CD14-positive monocyte (primary cell): Measurements from ENCODE around the gene PAX7. TPM values are rescaled to one million over a fixed set of nuclear protein-coding genes. Genes with fewer than 3 reads are reported as not detected.
A peak's percentile ranks its signal among the peaks of the same experiment; 100 is the strongest.

Experiments used
- DNase-seq, 3 donors: peaks; one replicate each; pipeline ENCODE4 v3.0.0-alpha.2; 2011 to 2022
- H2AFZ ChIP-seq: 2 replicates; pipeline ENCODE4 v1.6.0; 2012; ENCODE audit warnings: mild to moderate bottlenecking, low read depth, low read length, inconsistent platforms; ENCODE audit not compliant: insufficient read depth, poor library complexity, severe bottlenecking
- H3K27ac ChIP-seq, 2 donors: 1 replicate in 1 of 2; 2 replicates in 1 of 2; pipeline ENCODE4 v1.5.1; 2012 to 2013; ENCODE audit warnings: low read length in 2 of 2, control low read depth in 1 of 2, inconsistent platforms in 1 of 2, low read depth in 1 of 2, mild to moderate bottlenecking in 1 of 2
- H3K27me3 ChIP-seq, 2 donors: one replicate each; pipeline versions ENCODE4 v1.6.0 to v1.6.1; 2011 to 2013; ENCODE audit warnings: low read length in 2 of 2; ENCODE audit not compliant: control insufficient read depth in 2 of 2, insufficient read depth in 2 of 2
- H3K36me3 ChIP-seq, 2 donors: replicated peaks in 1 of 2; 1 replicate in 1 of 2; 2 replicates in 1 of 2; pipeline versions ENCODE4 v1.5.1 to v1.6.1; 2012 to 2013; ENCODE audit warnings: low read length in 2 of 2, control low read depth in 1 of 2, inconsistent platforms in 1 of 2, mild to moderate bottlenecking in 1 of 2; ENCODE audit not compliant: insufficient read depth in 2 of 2, control insufficient read depth in 1 of 2
- H3K4me1 ChIP-seq, 2 donors: 1 replicate in 1 of 2; 2 replicates in 1 of 2; pipeline versions ENCODE4 v1.5.1 to v1.6.1; 2012 to 2013; ENCODE audit warnings: low read length in 2 of 2, control low read depth in 1 of 2, inconsistent platforms in 1 of 2, mild to moderate bottlenecking in 1 of 2, moderate library complexity in 1 of 2; ENCODE audit not compliant: insufficient read depth in 2 of 2, control insufficient read depth in 1 of 2
- H3K4me2 ChIP-seq: replicated peaks from 2 replicates; pipeline ENCODE3; 2012; ENCODE audit warnings: low read length, moderate library complexity, mild to moderate bottlenecking; ENCODE audit not compliant: poor library complexity, severe bottlenecking; ENCODE audit errors: extremely low read depth
- H3K4me3 ChIP-seq, 3 experiments: fragments of 200-600 bp in 1 of 3; sonication (generic) in 1 of 3; replicated peaks in 1 of 3; 1 replicate in 2 of 3; 2 replicates in 1 of 3; pipeline ENCODE4 v1.5.1; 2011 to 2013; ENCODE audit warnings: low read length in 3 of 3, mild to moderate bottlenecking in 3 of 3, control low read depth in 2 of 3, low read depth in 2 of 3, inconsistent platforms in 1 of 3, moderate library complexity in 1 of 3
- H3K79me2 ChIP-seq: 2 replicates; pipeline ENCODE4 v1.6.0; 2012; ENCODE audit warnings: mild to moderate bottlenecking, control low read depth, inconsistent platforms, low read length, moderate library complexity; ENCODE audit not compliant: insufficient read depth
- H3K9ac ChIP-seq: 2 replicates; pipeline ENCODE4 v1.6.0; 2017; ENCODE audit warnings: low read length, mild to moderate bottlenecking; ENCODE audit not compliant: insufficient read depth, poor library complexity, severe bottlenecking
- H3K9me3 ChIP-seq, 2 donors: replicated peaks in 1 of 2; 1 replicate in 1 of 2; 2 replicates in 1 of 2; pipeline versions ENCODE4 v1.5.1 to v1.6.1; 2012 to 2013; ENCODE audit warnings: low read length in 2 of 2, control low read depth in 1 of 2; ENCODE audit not compliant: control insufficient read depth in 1 of 2, insufficient read depth in 1 of 2
- H4K20me1 ChIP-seq: 2 replicates; pipeline ENCODE4 v1.6.0; 2012; ENCODE audit warnings: mild to moderate bottlenecking, low read length, control low read depth, moderate library complexity; ENCODE audit not compliant: insufficient read depth
- H3K27ac Mint-ChIP-seq, 7 donors: one replicate each; pipeline ENCODE4 v1.8.0; 2020; ENCODE audit warnings: mild to moderate bottlenecking in 7 of 7, mixed read lengths in 7 of 7, moderate library complexity in 6 of 7, inconsistent platforms in 2 of 7
- H3K27me3 Mint-ChIP-seq, 3 donors: one replicate each; pipeline ENCODE4 v1.8.0; 2021 to 2022; ENCODE audit warnings: low read depth in 3 of 3, mild to moderate bottlenecking in 3 of 3, mixed read lengths in 3 of 3, moderate library complexity in 3 of 3, inconsistent platforms in 1 of 3
- H3K36me3 Mint-ChIP-seq, 2 donors: one replicate each; pipeline ENCODE4 v1.8.0; 2020; ENCODE audit warnings: mixed read lengths in 2 of 2, inconsistent platforms in 1 of 2, mild to moderate bottlenecking in 1 of 2
- H3K4me1 Mint-ChIP-seq: one replicate; pipeline ENCODE4 v1.8.0; 2020; ENCODE audit warnings: mild to moderate bottlenecking, mixed read lengths
- H3K4me3 Mint-ChIP-seq, 2 donors: one replicate each; pipeline ENCODE4 v1.8.0; 2020; ENCODE audit warnings: mild to moderate bottlenecking in 2 of 2, mixed read lengths in 2 of 2, moderate library complexity in 1 of 2
- H3K9me3 Mint-ChIP-seq, 7 donors: one replicate each; pipeline ENCODE4 v1.8.0; 2020 to 2022; ENCODE audit warnings: mixed read lengths in 7 of 7, mild to moderate bottlenecking in 6 of 7, moderate library complexity in 6 of 7, inconsistent platforms in 2 of 7
- WGBS: methylation state at CpG from one replicate; pipeline ENCODE4 v1.1.5; 2013; ENCODE audit warnings: missing lambda C conversion rate; ENCODE audit not compliant: insufficient coverage; 5-methylcytosine and 5-hydroxymethylcytosine counted together
- intact Hi-C, 2 donors: fragments of 100-400 bp; cut with micrococcal nuclease; formaldehyde crosslinking; loops; one replicate each; pipeline versions ENCODE4 v1.15.0 to v1.15.1; 2023
- polyA plus RNA-seq, 3 donors: library from polyadenylated mRNA; depleted of rRNA in 1 of 3; unstranded in 2 of 3; stranded (reverse) in 1 of 3; fragments of 300-500 nt in 2 of 3; fragments of >200 nt in 1 of 3; fragmentation: Illumina TruSeq in 2 of 3; gene quantifications; 1 replicate in 2 of 3; 2 replicates in 1 of 3; pipeline ENCODE4 v1.2.3, GENCODE V29; 2012 to 2021
- TF ChIP-seq, protein P1 (sequence below): fragments of 200-600 bp; IDR thresholded peaks from one replicate; pipeline ENCODE4 v1.8.0; 2022; ENCODE audit warnings: antibody characterized with exemption, mild to moderate bottlenecking

Gene PAX7
- polyA plus RNA-seq, 3 donors: not detected

DNA sequence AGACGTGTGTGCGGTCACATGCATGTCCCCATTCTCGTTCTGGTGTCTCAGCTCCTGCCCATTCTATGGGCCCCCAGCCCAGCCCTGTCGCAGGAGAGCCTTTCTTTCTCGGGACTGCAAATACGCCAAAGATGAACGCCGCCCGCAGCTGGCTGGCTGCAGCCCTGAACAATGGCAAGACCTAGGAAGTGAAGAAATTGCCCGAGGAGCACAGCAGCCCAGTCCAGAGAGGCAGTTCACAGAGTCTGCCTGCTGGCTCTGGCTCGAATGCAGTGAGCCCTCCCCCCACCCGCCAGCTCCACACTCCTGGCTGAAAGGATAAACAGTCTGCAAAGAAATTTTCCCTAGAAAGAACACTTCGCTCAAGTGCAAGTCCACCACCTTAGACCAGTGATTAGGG lies 23.3 kb downstream of the PAX7 start:
- TF ChIP-seq, protein P1, sequence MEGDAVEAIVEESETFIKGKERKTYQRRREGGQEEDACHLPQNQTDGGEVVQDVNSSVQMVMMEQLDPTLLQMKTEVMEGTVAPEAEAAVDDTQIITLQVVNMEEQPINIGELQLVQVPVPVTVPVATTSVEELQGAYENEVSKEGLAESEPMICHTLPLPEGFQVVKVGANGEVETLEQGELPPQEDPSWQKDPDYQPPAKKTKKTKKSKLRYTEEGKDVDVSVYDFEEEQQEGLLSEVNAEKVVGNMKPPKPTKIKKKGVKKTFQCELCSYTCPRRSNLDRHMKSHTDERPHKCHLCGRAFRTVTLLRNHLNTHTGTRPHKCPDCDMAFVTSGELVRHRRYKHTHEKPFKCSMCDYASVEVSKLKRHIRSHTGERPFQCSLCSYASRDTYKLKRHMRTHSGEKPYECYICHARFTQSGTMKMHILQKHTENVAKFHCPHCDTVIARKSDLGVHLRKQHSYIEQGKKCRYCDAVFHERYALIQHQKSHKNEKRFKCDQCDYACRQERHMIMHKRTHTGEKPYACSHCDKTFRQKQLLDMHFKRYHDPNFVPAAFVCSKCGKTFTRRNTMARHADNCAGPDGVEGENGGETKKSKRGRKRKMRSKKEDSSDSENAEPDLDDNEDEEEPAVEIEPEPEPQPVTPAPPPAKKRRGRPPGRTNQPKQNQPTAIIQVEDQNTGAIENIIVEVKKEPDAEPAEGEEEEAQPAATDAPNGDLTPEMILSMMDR: no peak
- H3K9ac ChIP-seq: no peak overlapping the region
- no peak overlapping the region for H2AFZ ChIP-seq
- peaks cover 3% of the 10 kb centered on the region for H3K4me1 Mint-ChIP-seq
- no peak overlapping the region for H3K27ac ChIP-seq
- H3K4me2 ChIP-seq: no peak overlapping the region
- no peaks in the 10 kb centered on the region for H3K4me1 ChIP-seq
- no peaks in the 10 kb centered on the region for H3K36me3 ChIP-seq
- intact Hi-C loops: no loop called here
- H3K9me3 Mint-ChIP-seq: peaks cover 0 to 3% (median 0%) of the 10 kb centered on the region in 7 donors
- H3K4me3 Mint-ChIP-seq: peak overlapping the region in 1 of 2 donors; percentile 71
- no peaks in the 10 kb centered on the region for H3K79me2 ChIP-seq
- H3K4me3 ChIP-seq: no peak overlapping the region
- peaks cover 74 to 91% (median 90%) of the 10 kb centered on the region in 3 donors for H3K27me3 Mint-ChIP-seq
- peaks cover 47 to 86% of the 10 kb centered on the region in 2 donors for H3K27me3 ChIP-seq
- peaks cover 0 to 5% of the 10 kb centered on the region in 2 donors for H3K9me3 ChIP-seq
- no peak overlapping the region for H3K27ac Mint-ChIP-seq
- 26% methylated on average over 10 of the region's 13 CpGs for WGBS
- H3K36me3 Mint-ChIP-seq: no peaks in the 10 kb centered on the region
- no peak for DNase-seq
- no peaks in the 10 kb centered on the region for H4K20me1 ChIP-seq

DNA sequence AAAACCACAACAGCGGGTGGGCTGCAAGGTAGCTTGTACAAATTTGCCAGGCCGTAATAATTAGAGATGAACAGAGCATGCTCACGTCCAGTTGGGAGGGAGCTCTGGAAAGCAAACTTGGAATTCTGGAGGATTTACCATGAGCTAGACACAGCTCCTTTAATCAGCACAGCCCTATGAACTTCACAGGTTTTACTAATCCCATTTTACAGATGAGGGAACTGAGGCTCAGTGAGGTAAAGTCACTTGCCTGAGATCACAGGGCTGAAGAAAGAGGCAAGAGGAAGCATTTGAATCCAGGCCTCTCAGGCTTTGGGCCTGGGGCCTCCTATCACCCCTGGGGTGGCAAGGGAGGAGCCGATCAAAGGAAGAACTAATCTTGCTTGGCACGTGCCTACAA lies 24.0 kb downstream of the PAX7 start:
- Mint-ChIP-seq H3K9me3 (peaks cover 0 to 3% (median 0%) of the 10 kb centered on the region in 7 donors), H3K4me3 (peak overlapping the region in 1 of 2 donors; percentile 71), H3K27ac (no peak overlapping the region), H3K4me1 (peaks cover 3% of the 10 kb centered on the region), H3K27me3 (peaks cover 72 to 84% (median 83%) of the 10 kb centered on the region in 3 donors), H3K36me3 (no peaks in the 10 kb centered on the region)
- no peaks in the 10 kb centered on the region for H3K4me1 ChIP-seq
- H3K4me3 ChIP-seq: no peak overlapping the region
- H3K36me3 ChIP-seq: no peaks in the 10 kb centered on the region
- peaks cover 0 to 5% of the 10 kb centered on the region in 2 donors for H3K9me3 ChIP-seq
- DNase-seq: no peak
- H3K27me3 ChIP-seq: peaks cover 44 to 84% of the 10 kb centered on the region in 2 donors
- TF ChIP-seq, protein P1: no peak
- intact Hi-C loops: no loop called here
- H3K4me2 ChIP-seq: no peak overlapping the region
- H4K20me1 ChIP-seq: no peaks in the 10 kb centered on the region
- WGBS: 84% methylated on average over 4 of the region's 5 CpGs
- H2AFZ ChIP-seq: no peak overlapping the region
- no peaks in the 10 kb centered on the region for H3K79me2 ChIP-seq
- H3K9ac ChIP-seq: no peak overlapping the region
- H3K27ac ChIP-seq: no peak overlapping the region
